ENCODE measurements around the gene NF1.
A peak's percentile ranks its signal among the peaks of the same experiment; 100 is the strongest.
"Not testable (repeated sequence)": the region's sequence is repeated elsewhere in the genome, so short reads cannot be mapped to it uniquely, and the experiment has no call there.

Gene NF1, protein sequence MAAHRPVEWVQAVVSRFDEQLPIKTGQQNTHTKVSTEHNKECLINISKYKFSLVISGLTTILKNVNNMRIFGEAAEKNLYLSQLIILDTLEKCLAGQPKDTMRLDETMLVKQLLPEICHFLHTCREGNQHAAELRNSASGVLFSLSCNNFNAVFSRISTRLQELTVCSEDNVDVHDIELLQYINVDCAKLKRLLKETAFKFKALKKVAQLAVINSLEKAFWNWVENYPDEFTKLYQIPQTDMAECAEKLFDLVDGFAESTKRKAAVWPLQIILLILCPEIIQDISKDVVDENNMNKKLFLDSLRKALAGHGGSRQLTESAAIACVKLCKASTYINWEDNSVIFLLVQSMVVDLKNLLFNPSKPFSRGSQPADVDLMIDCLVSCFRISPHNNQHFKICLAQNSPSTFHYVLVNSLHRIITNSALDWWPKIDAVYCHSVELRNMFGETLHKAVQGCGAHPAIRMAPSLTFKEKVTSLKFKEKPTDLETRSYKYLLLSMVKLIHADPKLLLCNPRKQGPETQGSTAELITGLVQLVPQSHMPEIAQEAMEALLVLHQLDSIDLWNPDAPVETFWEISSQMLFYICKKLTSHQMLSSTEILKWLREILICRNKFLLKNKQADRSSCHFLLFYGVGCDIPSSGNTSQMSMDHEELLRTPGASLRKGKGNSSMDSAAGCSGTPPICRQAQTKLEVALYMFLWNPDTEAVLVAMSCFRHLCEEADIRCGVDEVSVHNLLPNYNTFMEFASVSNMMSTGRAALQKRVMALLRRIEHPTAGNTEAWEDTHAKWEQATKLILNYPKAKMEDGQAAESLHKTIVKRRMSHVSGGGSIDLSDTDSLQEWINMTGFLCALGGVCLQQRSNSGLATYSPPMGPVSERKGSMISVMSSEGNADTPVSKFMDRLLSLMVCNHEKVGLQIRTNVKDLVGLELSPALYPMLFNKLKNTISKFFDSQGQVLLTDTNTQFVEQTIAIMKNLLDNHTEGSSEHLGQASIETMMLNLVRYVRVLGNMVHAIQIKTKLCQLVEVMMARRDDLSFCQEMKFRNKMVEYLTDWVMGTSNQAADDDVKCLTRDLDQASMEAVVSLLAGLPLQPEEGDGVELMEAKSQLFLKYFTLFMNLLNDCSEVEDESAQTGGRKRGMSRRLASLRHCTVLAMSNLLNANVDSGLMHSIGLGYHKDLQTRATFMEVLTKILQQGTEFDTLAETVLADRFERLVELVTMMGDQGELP (N-terminal part only)

DNA sequence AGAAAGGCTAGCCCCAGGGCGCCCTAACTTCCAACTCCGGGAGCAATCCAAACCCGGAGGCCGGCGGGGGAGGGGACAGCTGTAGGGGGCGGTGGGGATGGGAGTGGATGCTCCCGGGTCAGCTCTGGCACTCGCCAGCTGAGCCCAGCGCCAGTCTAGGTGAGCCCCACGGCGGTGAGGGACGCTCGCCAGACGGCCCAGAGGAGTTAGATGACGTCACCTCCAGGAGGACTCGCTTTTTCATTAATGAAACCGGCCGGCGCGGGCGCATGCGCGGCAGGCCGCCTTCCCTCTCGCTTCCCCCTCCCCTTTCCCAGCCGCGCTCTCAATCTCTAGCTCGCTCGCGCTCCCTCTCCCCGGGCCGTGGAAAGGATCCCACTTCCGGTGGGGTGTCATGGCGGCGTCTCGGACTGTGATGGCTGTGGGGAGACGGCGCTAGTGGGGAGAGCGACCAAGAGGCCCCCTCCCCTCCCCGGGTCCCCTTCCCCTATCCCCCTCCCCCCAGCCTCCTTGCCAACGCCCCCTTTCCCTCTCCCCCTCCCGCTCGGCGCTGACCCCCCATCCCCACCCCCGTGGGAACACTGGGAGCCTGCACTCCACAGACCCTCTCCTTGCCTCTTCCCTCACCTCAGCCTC lies at the start of gene NF1:
Gene NF1, plus strand, starts transcription at position 378 of the 636 bp plus-strand sequence. CDS start 333 bp downstream, outside the sequence.
- DNase-seq = peak; percentile 96

DNA sequence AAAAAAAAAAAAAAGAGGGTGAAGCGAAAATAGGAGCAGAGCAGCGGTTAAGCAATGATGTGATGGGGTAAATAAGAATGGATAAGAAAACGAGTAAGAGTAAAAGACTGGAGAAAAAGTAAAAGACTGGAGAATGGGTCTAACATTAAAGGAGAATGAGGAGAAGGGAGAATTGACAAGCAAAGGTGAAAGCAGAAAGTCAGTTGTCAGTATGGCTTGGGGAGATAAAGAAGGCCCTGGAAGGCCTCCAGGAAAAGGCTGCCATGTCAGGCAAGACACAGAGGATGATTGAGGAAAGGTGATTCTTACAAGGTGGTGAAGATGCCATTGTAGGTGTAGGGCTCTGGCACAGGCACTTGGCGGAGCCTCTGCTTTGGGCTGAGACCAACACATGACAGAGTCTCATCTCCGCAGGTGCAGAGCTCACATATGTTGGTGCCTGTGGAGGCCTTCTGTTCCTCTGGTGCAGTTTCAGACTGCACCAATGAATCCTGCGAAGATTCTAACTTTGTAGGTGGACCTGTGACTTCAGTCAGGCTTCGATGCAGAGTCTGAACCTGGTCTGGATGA lies 47.8 kb upstream of the NF1 start:
- not testable (repeated sequence) for DNase-seq

DNA sequence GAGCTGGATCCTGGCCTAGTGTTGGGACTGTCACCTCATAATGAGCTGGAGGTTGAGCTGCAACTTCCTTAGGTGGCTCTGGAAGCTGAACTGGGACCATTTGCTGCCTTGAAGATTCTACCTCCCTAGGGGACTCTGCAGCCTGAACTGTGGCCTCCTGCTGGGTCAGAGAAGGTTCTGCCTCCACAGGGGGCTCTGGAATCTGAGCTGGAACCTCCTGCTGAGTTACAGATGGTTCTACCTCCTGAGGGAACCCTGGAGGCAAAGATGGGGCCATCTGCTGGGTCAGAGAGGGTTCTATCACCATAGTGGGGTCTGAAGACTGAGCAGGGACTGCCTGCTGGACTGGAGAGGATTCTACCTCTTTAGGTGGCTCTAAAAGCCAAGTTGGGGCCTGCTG lies 46.6 kb upstream of the NF1 start:
- no peak for DNase-seq

DNA sequence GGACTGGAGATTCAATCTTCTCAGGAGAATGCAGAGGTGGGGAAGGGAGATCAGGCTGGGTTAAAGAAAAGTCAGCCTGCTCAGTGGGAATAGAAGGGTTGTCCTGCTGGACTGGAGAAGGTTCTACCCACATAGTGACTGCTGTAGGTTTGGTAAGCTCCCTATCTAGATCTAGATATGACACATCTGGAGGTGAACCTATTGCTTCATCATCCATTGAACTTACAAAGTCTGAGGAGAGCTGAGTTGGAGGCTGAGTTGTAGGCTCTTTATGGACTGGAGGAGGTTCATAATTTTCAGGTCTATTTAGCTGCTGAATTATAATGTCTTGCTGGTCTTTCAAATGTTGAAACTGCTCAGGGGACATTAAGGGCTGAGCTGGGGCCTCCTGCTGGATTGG lies 46.0 kb upstream of the NF1 start:
- no peak for DNase-seq

DNA sequence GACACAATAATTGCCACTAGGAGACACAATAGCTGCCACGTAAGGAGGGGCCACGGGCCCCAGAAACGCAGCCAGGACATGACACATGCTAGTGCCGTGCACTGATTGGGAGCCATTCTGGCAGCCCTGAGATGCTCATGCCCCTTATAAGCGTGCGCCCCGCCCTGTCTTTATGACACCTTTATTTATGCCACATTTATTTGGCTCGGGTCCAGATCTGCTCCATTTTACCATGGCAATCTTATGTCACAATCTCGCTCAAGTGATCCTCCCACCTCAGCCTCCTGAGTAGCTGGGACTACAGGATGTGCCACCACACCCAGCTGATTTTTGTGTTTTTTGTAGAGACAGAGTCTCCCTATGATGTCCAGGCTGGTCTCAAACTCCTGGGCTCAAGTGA lies 43.8 kb upstream of the NF1 start:
- no peak for DNase-seq

DNA sequence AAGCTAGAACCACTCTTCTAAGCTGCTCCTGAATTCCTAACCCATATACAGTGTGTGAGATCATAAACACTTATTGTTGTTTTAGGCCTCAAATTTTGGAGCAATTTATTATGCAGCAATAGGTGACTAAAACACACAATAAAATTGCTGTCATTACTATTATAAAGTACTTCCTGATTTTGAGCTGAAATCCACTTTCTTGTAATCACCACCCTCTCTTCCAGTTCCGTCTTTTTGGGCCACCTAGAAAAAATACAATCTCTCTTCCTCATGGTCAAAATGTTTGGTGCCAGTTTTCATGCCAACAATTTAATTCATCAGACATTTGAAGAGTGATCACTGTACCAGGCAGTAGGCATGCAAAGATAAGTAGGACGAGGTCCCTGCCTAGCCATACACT lies 43.3 kb upstream of the NF1 start:
- DNase-seq = no peak

DNA sequence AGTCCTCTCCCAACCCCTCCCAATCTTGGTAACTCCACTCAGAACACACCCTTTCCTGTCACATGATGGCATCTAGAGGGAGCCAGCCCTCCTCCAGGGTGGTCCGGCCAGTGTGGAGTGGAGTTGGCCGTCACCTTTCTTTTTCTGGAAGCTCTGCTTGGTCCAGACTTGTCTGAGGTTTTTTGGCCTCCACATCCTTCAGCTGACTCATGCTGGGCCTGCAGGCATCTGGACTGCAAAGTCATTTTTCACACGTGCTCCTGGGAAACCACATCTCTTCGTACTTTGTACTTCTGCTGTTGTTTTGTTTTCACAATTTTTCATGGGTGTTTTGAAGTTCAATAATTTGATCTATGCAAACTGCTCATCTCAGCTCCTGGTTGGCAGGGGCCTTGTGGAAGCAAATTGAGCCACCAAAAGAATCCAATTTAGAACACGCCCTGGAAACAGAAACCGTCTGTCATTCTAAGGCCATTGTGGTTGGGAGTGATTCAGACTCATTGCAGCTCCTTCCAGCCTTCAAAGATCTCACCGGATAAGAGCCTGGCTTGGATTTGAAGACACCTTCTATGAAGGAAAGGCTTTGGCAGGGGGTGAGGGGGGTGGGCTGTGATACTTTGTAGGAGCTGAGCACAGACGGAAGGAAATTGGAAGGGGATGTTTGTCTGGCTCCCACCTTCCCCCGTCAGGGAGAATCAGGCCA lies 42.4 kb upstream of the NF1 start:
- DNase-seq = no peak

DNA sequence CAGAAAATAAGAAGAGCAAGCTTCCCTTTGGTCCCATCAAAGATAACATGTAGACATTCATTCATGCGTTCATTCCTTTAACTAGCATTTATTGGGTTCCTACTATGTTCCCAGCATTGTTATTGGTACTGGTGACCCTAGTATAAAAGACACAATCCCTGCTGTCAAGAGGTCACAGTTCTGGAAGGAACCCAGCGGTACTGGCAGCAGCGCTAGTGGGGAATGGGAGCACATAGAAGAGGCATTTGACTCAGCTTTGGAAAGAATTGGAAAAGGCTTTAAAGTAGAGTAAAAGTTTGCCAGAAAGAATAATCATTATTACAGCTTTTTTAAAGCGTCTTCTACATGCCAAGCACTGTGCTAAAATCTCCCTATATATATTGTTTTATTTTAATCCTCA lies 41.7 kb upstream of the NF1 start:
- no peak for DNase-seq

DNA sequence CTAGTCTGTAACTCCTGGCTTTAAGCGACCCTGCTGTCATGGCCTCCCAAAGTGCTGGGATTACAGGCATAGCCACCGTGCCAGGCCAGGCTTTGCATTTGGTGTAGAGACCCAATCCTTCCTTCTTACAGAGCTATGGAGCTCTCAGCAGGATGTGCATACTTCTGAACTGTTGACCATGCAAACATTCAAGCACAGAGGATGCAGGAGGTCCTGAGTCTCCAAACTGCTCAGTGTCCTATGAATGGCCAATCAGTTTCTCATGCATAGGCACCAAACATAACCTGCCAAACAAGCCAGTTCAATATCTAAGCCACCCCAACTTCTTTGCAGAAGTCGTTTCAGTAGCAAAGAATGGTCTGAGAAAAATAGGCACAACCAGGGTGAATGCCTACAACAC lies 40.0 kb upstream of the NF1 start:
- DNase-seq = no peak

DNA sequence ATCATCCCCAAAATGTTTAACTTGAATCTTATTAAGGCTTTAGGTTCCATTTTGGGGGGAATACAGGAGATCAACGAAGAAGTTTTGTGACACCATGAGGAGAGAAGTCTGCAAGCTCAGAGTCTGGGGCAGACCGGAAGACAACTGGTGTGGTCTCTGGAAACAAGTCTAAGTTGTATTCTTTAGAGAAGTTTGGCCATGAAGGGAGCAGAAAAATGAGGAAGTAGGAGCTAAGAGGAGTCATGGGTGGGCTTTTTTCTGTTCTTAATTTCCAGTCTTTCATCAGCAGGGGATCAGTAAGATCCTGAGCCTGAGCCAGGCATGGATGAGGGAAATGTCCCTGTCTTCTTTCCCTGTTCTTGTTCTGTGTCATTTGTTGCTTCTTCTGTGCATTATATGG lies 35.8 kb upstream of the NF1 start:
- no peak for DNase-seq

DNA sequence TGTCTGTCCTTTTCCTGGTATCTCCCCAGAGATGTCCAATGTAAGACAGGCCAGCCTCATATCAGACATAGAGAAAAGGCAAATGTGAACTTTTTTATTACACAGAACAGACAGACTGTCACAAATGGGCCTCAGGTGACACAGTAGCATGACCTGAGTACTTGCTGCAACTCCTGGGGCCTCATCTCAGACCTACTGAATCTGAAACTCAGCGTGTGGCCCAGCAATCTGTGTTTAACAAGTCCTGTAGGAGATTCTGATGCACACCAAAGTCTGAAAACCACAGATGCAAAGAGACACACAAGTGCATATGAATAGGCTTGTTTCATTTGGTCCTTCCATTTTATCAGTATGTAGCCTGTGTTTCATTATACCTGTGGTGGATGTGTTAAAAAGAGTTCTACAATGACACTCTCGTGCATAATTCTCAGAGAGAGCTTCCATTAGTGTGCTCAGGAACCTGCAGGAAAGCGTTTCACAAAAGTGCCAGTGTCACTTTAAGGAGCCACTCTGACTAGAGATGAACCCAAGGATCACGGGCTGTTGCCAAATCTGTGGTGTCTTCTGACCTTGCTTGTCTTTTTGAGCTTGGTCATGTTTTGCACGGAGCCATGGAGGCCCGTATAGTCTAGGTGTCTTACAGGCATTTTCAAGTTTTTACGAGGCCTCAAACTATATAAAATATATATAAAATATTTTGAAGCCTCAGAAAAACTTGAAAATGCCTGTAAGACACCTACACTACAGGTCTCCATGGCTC lies 33.8 kb upstream of the NF1 start:
- no peak for DNase-seq

DNA sequence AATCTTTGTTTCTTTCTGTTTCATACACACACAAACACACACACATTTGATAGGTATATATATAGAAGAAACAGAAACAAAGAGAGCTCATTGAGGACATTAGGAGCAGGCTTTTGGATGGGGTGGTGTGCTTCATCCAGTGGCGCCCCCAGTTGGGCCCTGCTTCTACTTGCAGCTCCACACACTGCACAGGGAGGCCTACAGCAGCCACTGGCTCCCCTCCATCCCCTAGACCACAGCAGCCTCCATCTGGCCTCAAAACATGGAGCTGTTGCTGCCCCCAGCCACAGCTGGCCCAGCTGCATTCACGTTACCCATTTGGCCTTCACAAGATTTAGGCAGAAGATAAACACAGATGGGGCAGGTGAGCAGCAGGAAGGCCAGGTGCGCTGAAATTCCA lies 33.1 kb upstream of the NF1 start:
- no peak for DNase-seq

DNA sequence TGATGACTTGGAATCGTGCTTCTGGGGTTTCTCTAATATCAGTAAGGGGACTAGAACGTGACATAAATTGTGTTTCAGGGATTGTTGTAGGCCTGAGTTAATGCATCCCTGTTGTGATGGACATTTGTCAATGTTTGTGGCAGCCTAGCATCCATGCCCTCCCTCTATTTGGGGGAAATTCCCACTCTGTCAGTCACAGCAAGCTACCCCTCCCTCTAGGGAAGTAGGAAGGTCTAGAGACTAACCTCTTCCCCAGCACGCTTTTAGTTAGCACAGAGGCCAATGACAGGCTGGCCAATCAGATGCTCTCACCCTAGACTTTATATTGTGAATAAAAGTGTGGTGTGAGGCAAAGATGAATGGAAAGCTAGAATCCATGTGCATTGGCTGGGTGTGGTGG lies 32.4 kb upstream of the NF1 start:
- no peak for DNase-seq

DNA sequence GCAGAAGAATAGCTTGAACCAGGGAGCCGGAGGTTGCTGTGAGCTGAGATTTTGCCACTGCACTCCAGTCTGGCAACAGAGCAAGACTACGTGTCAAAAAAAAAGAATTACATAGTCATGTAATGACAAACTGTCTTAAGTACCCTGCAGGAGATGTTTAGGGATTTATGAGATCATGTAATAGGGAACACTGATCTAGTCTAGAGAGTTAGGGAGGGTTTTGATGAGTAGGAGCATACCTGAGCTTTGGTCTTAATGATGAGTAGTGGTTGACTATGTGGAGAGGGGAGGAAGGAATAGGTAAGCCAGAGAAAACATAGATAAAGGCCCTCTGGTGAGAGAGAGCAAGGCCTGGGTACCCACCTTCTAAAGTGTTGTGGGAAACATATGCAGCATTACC lies 30.1 kb upstream of the NF1 start:
- DNase-seq = no peak

DNA sequence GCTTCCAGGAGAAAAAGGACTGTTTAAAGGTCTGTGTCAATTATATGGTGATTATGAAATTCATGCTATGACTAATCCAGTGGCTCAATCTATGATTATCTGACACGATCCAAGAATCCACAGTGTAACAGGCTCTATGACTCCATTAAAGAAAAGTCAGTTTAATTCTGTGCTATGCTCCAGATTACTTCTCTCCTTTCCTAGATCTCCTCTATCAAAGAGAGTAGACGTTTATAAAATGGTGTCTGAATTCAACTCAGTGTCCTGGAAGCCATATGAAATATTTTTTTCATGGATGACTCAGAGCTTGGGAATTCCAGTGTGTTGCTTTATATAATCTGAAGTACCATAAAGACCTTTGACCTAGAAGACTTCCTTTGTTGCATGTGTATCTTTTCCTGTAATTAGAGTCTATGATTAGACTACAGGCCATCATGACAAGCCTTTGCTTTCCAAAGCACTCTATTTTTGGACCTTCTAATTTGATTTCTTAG lies 27.0 kb upstream of the NF1 start:
- DNase-seq = no peak

DNA sequence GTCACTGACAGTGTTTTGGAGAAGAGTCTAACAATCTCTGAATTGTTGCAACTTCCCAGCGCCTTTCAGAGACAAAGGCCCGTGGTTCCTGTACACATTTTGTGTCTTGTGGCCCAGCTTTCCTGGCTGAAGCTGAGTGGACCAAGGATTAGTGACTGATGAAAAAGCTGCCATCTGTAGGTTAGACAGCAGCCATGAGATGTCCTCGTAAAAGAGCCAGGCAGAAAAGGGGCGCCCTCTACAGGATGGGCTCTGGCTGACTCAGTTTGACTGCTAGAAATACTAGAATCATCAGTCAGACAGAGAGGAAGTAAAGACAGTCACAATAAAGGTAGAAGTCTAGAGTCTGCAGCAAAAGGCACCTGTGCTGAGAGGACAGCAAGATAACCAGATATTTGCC lies 26.5 kb upstream of the NF1 start:
- no peak for DNase-seq

DNA sequence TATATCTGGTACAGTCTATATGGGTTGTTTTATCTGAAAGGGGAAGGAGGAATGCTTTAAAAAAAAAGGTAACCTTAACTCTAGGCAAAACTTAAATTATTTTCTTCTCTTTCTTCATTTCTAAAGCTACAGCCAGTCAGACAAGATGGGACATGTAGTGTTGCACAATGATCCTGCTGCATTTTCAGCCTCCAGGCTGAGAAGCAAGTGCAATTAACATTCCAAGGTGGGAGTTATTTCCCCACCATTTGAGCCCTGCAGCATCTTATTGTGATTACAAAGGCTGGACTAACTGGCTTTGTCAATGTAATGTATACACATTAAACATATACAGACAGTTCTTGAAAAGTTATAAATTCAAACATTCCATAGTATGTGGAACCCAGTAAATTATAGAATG lies 22.6 kb upstream of the NF1 start:
- no peak for DNase-seq

DNA sequence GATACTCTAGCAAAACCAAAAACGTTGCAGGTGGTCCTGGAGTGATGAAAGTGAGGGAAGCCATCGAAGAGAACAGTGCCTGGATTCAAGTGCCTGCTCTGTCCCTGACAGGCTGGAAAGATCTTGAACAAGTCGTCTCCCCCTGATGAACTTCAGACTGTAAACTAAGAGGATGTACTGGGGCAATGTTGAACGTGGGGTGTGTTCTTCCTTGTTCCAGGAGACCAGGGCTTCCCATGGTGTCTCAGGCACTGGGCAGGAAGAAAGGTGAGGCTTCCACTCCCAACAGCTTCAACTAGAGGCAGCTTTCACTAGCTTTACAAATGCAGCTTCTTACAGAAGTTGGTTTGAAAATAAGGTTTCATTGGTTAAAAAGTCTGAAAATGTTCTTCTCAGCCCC lies 21.4 kb upstream of the NF1 start:
- DNase-seq = no peak

DNA sequence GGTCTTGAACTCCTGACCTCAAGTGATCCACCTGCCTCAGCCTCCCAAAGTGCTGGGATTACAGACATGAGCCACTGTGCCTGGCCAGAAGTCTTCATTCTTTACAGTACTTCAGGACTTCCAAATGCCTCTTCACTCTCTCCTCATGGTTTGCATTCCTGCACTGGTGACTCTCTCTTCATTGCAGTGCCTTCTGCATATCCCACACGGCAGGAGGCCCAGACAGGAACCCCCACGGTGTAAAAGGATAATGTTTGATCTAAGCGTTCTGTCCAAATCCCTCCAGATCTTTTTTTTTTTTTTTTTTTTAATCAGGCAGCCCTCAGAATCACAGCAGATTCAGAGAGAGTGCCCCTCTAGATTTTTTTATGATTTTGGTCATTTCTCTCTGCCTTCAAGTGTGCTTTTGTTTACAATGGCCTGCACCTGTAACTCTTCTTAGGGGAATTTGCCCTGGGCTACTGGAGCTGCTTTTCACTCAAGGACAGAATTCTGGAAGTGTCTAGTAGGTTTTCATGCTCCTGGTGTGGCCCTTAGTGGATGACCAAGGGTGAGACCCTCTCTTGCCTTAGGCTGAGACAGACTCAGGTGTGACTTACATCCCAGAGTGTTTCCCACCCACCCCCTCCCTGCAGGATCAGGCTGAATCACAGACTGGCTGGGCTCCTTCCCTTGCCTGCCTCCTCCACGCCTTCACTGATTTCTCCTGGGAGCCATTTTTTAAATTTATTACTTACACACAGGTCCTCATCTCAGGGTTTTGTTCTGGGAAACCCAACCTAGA lies 19.8 kb upstream of the NF1 start:
- no peak for DNase-seq

DNA sequence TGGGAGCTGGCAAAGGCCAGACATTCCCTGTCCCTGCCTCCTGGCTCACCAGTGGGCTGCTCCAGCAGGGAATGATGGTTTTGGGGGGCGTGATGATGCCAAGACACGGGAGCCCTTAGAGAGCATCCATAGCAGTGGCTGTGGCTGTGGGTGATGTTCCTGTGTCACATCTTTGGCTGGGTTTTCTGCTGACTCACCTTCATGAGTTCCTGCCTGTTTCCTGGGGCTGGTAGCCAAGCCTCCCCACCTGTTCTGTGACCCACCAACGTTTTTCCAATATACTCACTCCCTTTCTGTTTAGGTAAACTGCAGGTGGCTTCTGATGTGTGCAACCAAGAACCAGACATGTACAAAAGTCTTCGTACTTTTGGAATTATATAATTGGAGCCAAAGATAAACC lies 16.5 kb upstream of the NF1 start:
- DNase-seq = no peak

Data from retina (tissue), 1 donor.